H9 (cell line): ENCODE results near the gene TNK2. TPM values are rescaled to one million over a fixed set of nuclear protein-coding genes. Genes with fewer than 3 reads are reported as not detected.

Source experiments
- DNase-seq: peaks from one replicate; pipeline ENCODE4 v3.0.0-alpha.2; 2017
- H2AFZ ChIP-seq: one replicate; pipeline ENCODE4 v1.6.1; 2013; ENCODE audit warnings: mild to moderate bottlenecking, low read length, control low read depth, moderate library complexity
- H2AK5ac ChIP-seq: 2 replicates; pipeline ENCODE4 v1.6.1; 2013; ENCODE audit warnings: low read length, control low read depth, mixed read lengths; ENCODE audit not compliant: insufficient read length
- H2BK120ac ChIP-seq: one replicate; pipeline ENCODE4 v1.6.1; 2013; ENCODE audit warnings: low read depth, mild to moderate bottlenecking, low read length, control low read depth, inconsistent platforms; ENCODE audit not compliant: poor library complexity, severe bottlenecking
- H2BK12ac ChIP-seq: 2 replicates; pipeline ENCODE4 v1.6.1; 2013; ENCODE audit warnings: low read length, control low read depth, mixed read lengths, low read depth; ENCODE audit not compliant: insufficient read length
- H2BK15ac ChIP-seq: 2 replicates; pipeline ENCODE4 v1.6.1; 2013; ENCODE audit warnings: low read depth, low read length, control low read depth
- H2BK20ac ChIP-seq: one replicate; pipeline ENCODE4 v1.6.1; 2013; ENCODE audit warnings: low read depth, mild to moderate bottlenecking, low read length, control low read depth, inconsistent platforms; ENCODE audit not compliant: poor library complexity, severe bottlenecking
- H2BK5ac ChIP-seq: 2 replicates; pipeline ENCODE4 v1.6.1; 2013; ENCODE audit warnings: low read length, control low read depth, mixed read lengths; ENCODE audit not compliant: insufficient read length
- H3K14ac ChIP-seq: 2 replicates; pipeline ENCODE4 v1.6.1; 2013; ENCODE audit warnings: low read length, control low read depth; ENCODE audit not compliant: insufficient read depth
- H3K18ac ChIP-seq: 2 replicates; pipeline ENCODE4 v1.6.1; 2013; ENCODE audit warnings: low read depth, mild to moderate bottlenecking, mixed read lengths, low read length, control low read depth; ENCODE audit not compliant: insufficient read length
- H3K23ac ChIP-seq: 2 replicates; pipeline ENCODE4 v1.6.1; 2013; ENCODE audit warnings: low read length, control low read depth, mixed read lengths, low read depth; ENCODE audit not compliant: insufficient read length
- H3K23me2 ChIP-seq: 2 replicates; pipeline ENCODE4 v1.6.1; 2013; ENCODE audit warnings: low read depth, mild to moderate bottlenecking, mixed read lengths, low read length, control low read depth; ENCODE audit not compliant: insufficient read length, poor library complexity, severe bottlenecking
- H3K27ac ChIP-seq: 2 replicates; pipeline ENCODE4 v1.5.1; 2013; ENCODE audit warnings: low read length, control low read depth, mixed read lengths, low read depth; ENCODE audit not compliant: insufficient read length
- H3K27me3 ChIP-seq: 2 replicates; pipeline ENCODE4 v1.6.1; 2013; ENCODE audit warnings: low read length, control low read depth, inconsistent platforms; ENCODE audit not compliant: insufficient read depth
- H3K4ac ChIP-seq: 2 replicates; pipeline ENCODE4 v1.6.1; 2013; ENCODE audit warnings: low read depth, mild to moderate bottlenecking, control low read depth, inconsistent platforms, low read length, moderate library complexity
- H3K4me1 ChIP-seq: 2 replicates; pipeline ENCODE4 v1.6.1; 2013; ENCODE audit warnings: low read length, control low read depth, inconsistent platforms; ENCODE audit not compliant: insufficient read depth
- H3K4me2 ChIP-seq: 2 replicates; pipeline ENCODE4 v1.6.1; 2013; ENCODE audit warnings: low read length, control low read depth, mixed read lengths; ENCODE audit not compliant: insufficient read length, insufficient read depth
- H3K56ac ChIP-seq: 2 replicates; pipeline ENCODE4 v1.6.1; 2013; ENCODE audit warnings: low read depth, mild to moderate bottlenecking, mixed read lengths, low read length, control low read depth; ENCODE audit not compliant: insufficient read length
- H3K79me1 ChIP-seq: 2 replicates; pipeline ENCODE4 v1.6.1; 2013; ENCODE audit warnings: low read depth, mild to moderate bottlenecking, moderate library complexity, low read length, control low read depth, inconsistent platforms; ENCODE audit not compliant: insufficient read depth, poor library complexity, severe bottlenecking
- H3K79me2 ChIP-seq: 2 replicates; pipeline ENCODE4 v1.6.1; 2013; ENCODE audit warnings: low read length, control low read depth, inconsistent platforms; ENCODE audit not compliant: insufficient read depth
- H3K9ac ChIP-seq: 2 replicates; pipeline ENCODE4 v1.6.1; 2013; ENCODE audit warnings: low read length, control low read depth, mixed read lengths; ENCODE audit not compliant: insufficient read length; ENCODE audit errors: extremely low read depth
- H3K9me3 ChIP-seq: one replicate; pipeline ENCODE4 v1.6.1; 2013; ENCODE audit warnings: low read depth, low read length, inconsistent platforms; ENCODE audit not compliant: control insufficient read depth
- H3T11ph ChIP-seq: one replicate; pipeline ENCODE4 v1.6.1; 2013; ENCODE audit warnings: mild to moderate bottlenecking, low read length, control low read depth, inconsistent platforms
- H4K20me1 ChIP-seq: one replicate; pipeline ENCODE4 v1.6.1; 2013; ENCODE audit not compliant: control insufficient read depth, insufficient read length, insufficient read depth
- H4K5ac ChIP-seq: 2 replicates; pipeline ENCODE4 v1.6.1; 2013; ENCODE audit warnings: low read depth, mild to moderate bottlenecking, mixed read lengths, low read length, control low read depth; ENCODE audit not compliant: insufficient read length
- H4K8ac ChIP-seq: replicated peaks from 2 replicates; pipeline ENCODE4 v1.6.1; 2013; ENCODE audit warnings: low read length, control low read depth, mixed read lengths, low read depth; ENCODE audit not compliant: insufficient read length
- H4K91ac ChIP-seq: 2 replicates; pipeline ENCODE4 v1.6.1; 2013; ENCODE audit warnings: low read depth, mild to moderate bottlenecking, moderate library complexity, mixed read lengths, low read length, control low read depth; ENCODE audit not compliant: insufficient read length
- H3K27ac Mint-ChIP-seq, 3 experiments: 2 replicates in 2 of 3; 3 replicates in 1 of 3; pipeline ENCODE4 v1.8.0; 2020 to 2021; ENCODE audit warnings: mixed read lengths in 3 of 3, mild to moderate bottlenecking in 1 of 3, moderate library complexity in 1 of 3
- H3K27me3 Mint-ChIP-seq: 2 replicates; pipeline ENCODE4 v1.8.0; 2021; ENCODE audit warnings: low read depth, mild to moderate bottlenecking, moderate library complexity, mixed read lengths
- H3K36me3 Mint-ChIP-seq, 3 experiments: 2 replicates in 2 of 3; 3 replicates in 1 of 3; pipeline ENCODE4 v1.8.0; 2020 to 2021; ENCODE audit warnings: low read depth in 3 of 3, mixed read lengths in 3 of 3; ENCODE audit not compliant: insufficient read depth in 1 of 3
- H3K4me1 Mint-ChIP-seq, 2 experiments: 2 replicates each; pipeline ENCODE4 v1.8.0; 2020; ENCODE audit warnings: mixed read lengths in 2 of 2
- H3K4me3 Mint-ChIP-seq, 2 experiments: 2 replicates in 1 of 2; 3 replicates in 1 of 2; pipeline ENCODE4 v1.8.0; 2020 to 2021; ENCODE audit warnings: mild to moderate bottlenecking in 2 of 2, mixed read lengths in 2 of 2, moderate library complexity in 1 of 2
- H3K9me3 Mint-ChIP-seq, 2 experiments: 2 replicates in 1 of 2; 3 replicates in 1 of 2; pipeline ENCODE4 v1.8.0; 2020; ENCODE audit warnings: mild to moderate bottlenecking in 2 of 2, mixed read lengths in 2 of 2, moderate library complexity in 1 of 2
- CTCF ChIP-seq: fragments of 200-600 bp; sonication (generic); conservative IDR thresholded peaks from 3 replicates; pipeline ENCODE4 v1.8.0; 2021; ENCODE audit warnings: antibody characterized with exemption, mild to moderate bottlenecking
- WGBS: extraction: QIAGEN DNeasy Blood & Tissue Kit; methylation state at CpG from one replicate; pipeline ENCODE4 v1.1.7; 2013; ENCODE audit warnings: missing lambda C conversion rate, low lambda C conversion rate, mixed read lengths; ENCODE audit not compliant: insufficient read length; ENCODE audit errors: extremely low coverage; 5-methylcytosine and 5-hydroxymethylcytosine counted together
- total RNA-seq: library from RNA; stranded (reverse); gene quantifications from 2 replicates; pipeline ENCODE4 v1.2.1, GENCODE V29; 2021

TNK2 gene
- total RNA-seq, 1 experiment from 2014 or later = 34.5 TPM

GRCh38 chr3:195893916-195894465 lies 14.4 kb downstream of the TNK2 start:
- Histone ChIP-seq H3K9ac (no peak overlapping the region), H4K91ac (peak overlapping the region; percentile 73), H3K27me3 (no peaks in the 10 kb centered on the region), H3K9me3 (no peaks in the 10 kb centered on the region), H3K18ac (peak overlapping the region; percentile 38), H2AFZ (no peak overlapping the region), H3K4ac (no peak overlapping the region), H3K27ac (no peak overlapping the region), H2BK15ac (no peak overlapping the region), H3K56ac (no peak overlapping the region), H2BK20ac (no peak overlapping the region), H3K4me1 (peaks cover 3% of the 10 kb centered on the region), H3K4me2 (no peak overlapping the region), H4K5ac (no peak overlapping the region), H2BK120ac (no peak overlapping the region), H2BK12ac (no peak overlapping the region), H3K14ac (no peak overlapping the region), H2AK5ac (no peak overlapping the region), H4K20me1 (no peaks in the 10 kb centered on the region), H4K8ac (no peak overlapping the region), H3K79me1 (peaks cover 3% of the 10 kb centered on the region), H3K79me2 (peaks cover 3% of the 10 kb centered on the region; the same call in 1 of the 2 replicates), H3K23ac (no peak overlapping the region), H3T11ph (no peak overlapping the region), H2BK5ac (no peak overlapping the region), H3K23me2 (peaks cover 15% of the 10 kb centered on the region)
- Mint-ChIP-seq H3K36me3 (no peaks in the 10 kb centered on the region; a peak in 1 of 7 replicates), H3K4me3 (no peak overlapping the region), H3K4me1 (peaks cover 52 to 73% of the 10 kb centered on the region in 2 experiments), H3K9me3 (no peaks in the 10 kb centered on the region), H3K27ac (no peak overlapping the region), H3K27me3 (peaks cover 5% of the 10 kb centered on the region)
- WGBS = no CpG with 5 or more reads among the region's 8 CpGs
- no peak for DNase-seq
- TF ChIP-seq CTCF = no peak
